HL-60 (cell line): ENCODE results near the gene EFTUD2.

Source experiments
- DNase-seq, 2 experiments: peaks; one replicate each; pipeline ENCODE4 v3.0.0-alpha.2; 2010 to 2020; ENCODE audit warnings: low read depth in 1 of 2, low spot score in 1 of 2
- H3K27ac ChIP-seq: fragments of 250-450 bp; sonication (Bioruptor Pico); replicated peaks from 2 replicates; pipeline ENCODE4 v1.5.1; 2020; ENCODE audit warnings: mild to moderate bottlenecking, moderate library complexity
- H3K27me3 ChIP-seq: fragments of 250-450 bp; sonication (Bioruptor Pico); 2 replicates; pipeline ENCODE4 v1.5.1; 2021; ENCODE audit warnings: mild to moderate bottlenecking, moderate library complexity; ENCODE audit not compliant: insufficient read depth, poor library complexity, severe bottlenecking
- H3K4me3 ChIP-seq: replicated peaks from 2 replicates; pipeline ENCODE4 v1.5.1; 2011; ENCODE audit warnings: mild to moderate bottlenecking, control low read depth, low read length; ENCODE audit not compliant: insufficient read depth
- CTCF ChIP-seq: IDR thresholded peaks from one replicate; pipeline ENCODE4 v1.5.1; 2011; ENCODE audit warnings: low read length, control low read depth, inconsistent platforms; ENCODE audit not compliant: insufficient read depth
- GABPA ChIP-seq: IDR thresholded peaks from 2 replicates; pipeline ENCODE4 v1.6.1; 2012; ENCODE audit warnings: low read depth
- POLR2AphosphoS5 ChIP-seq: IDR thresholded peaks from 2 replicates; pipeline ENCODE4 v1.6.1; 2012; ENCODE audit warnings: low read depth
- SPI1 ChIP-seq: IDR thresholded peaks from 2 replicates; pipeline ENCODE4 v1.6.1; 2012; ENCODE audit warnings: low read depth, mild to moderate bottlenecking, borderline replicate concordance
- TF ChIP-seq, protein P1 (sequence below): IDR thresholded peaks from 2 replicates; pipeline ENCODE4 v1.6.1; 2012; ENCODE audit warnings: low read depth; ENCODE audit not compliant: insufficient replicate concordance

The EFTUD2 gene

GRCh38 chr17:44862278-44862914 lies 36.8 kb downstream of the EFTUD2 start:
- no peak for DNase-seq
- H3K27ac ChIP-seq: no peak overlapping the region
- H3K4me3 ChIP-seq: no peak overlapping the region
- no peak for TF ChIP-seq POLR2AphosphoS5
- no peak for TF ChIP-seq SPI1
- H3K27me3 ChIP-seq: no peaks in the 10 kb centered on the region

DNA sequence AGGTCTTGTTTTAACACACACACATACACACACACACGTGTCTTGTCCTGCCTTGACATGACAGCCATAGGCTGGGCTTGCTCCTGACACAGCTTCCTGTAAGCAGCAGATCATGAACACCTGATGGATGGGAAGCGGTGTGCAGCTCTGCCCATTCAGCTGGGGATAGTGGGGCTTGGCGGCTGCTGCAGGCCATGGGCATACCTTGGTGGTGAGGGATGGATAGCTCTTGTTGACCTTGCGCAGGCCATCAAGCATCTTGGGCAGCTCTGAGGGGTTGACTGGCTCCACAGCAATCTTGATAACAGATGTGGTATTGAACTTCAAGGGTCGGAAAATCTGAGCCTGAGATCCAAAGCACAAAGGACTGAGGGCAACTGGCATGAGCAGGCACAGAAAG lies 39.5 kb downstream of the EFTUD2 start:
- TF ChIP-seq, protein P1, sequence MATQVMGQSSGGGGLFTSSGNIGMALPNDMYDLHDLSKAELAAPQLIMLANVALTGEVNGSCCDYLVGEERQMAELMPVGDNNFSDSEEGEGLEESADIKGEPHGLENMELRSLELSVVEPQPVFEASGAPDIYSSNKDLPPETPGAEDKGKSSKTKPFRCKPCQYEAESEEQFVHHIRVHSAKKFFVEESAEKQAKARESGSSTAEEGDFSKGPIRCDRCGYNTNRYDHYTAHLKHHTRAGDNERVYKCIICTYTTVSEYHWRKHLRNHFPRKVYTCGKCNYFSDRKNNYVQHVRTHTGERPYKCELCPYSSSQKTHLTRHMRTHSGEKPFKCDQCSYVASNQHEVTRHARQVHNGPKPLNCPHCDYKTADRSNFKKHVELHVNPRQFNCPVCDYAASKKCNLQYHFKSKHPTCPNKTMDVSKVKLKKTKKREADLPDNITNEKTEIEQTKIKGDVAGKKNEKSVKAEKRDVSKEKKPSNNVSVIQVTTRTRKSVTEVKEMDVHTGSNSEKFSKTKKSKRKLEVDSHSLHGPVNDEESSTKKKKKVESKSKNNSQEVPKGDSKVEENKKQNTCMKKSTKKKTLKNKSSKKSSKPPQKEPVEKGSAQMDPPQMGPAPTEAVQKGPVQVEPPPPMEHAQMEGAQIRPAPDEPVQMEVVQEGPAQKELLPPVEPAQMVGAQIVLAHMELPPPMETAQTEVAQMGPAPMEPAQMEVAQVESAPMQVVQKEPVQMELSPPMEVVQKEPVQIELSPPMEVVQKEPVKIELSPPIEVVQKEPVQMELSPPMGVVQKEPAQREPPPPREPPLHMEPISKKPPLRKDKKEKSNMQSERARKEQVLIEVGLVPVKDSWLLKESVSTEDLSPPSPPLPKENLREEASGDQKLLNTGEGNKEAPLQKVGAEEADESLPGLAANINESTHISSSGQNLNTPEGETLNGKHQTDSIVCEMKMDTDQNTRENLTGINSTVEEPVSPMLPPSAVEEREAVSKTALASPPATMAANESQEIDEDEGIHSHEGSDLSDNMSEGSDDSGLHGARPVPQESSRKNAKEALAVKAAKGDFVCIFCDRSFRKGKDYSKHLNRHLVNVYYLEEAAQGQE: no peak
- TF ChIP-seq SPI1 (no peak), POLR2AphosphoS5 (no peak), GABPA (no peak), CTCF (no peak)
- DNase-seq: no peak
- no peak overlapping the region for H3K27ac ChIP-seq
- H3K4me3 ChIP-seq: no peak overlapping the region
- H3K27me3 ChIP-seq: no peaks in the 10 kb centered on the region

- no peak overlapping the region for H3K4me3 ChIP-seq
- DNase-seq: no peak
- no peaks in the 10 kb centered on the region for H3K27me3 ChIP-seq
- TF ChIP-seq, protein P1: no peak
- no peak for TF ChIP-seq CTCF
- TF ChIP-seq GABPA: no peak
- no peak for TF ChIP-seq SPI1
- TF ChIP-seq POLR2AphosphoS5: no peak
- no peak overlapping the region for H3K27ac ChIP-seq
Measured at GRCh38 chr17:44854192-44854591, 45.1 kb downstream of the EFTUD2 start.

DNA sequence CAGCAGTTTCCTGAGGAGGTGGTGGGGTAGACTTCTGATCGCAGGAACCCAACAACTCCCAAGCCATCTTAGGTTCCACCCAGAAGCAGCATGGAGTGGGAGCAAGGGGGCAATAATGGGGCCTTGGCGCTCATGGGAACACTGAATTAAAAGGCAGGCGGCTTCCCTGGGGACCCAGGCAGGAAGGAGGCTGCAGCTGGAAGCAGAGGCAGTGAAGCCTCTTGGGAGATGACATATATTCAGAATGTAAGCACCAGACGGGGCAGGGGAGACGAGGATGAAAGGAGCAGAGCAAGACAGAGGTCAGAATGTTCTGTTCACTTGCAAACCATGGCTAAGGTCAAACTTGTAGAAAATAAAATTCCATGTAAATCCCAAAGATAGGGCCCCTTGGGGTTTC lies 48.6 kb downstream of the EFTUD2 start:
- TF ChIP-seq GABPA (no peak), POLR2AphosphoS5 (no peak), SPI1 (no peak), CTCF (no peak)
- TF ChIP-seq, protein P1: no peak
- no peak overlapping the region for H3K27ac ChIP-seq
- no peaks in the 10 kb centered on the region for H3K27me3 ChIP-seq
- no peak overlapping the region for H3K4me3 ChIP-seq
- no peak for DNase-seq
